Activated naive CD4-positive, alpha-beta T cell treated with anti-CD3 and anti-CD28 coated beads, Interleukin-2, amount 10 ng/mL, durations not matched to agents 7 days and 5 days (primary cell): ENCODE measurements around the gene METRN.
"Not testable (repeated sequence)": the region's sequence is repeated elsewhere in the genome, so short reads cannot be mapped to it uniquely, and the experiment has no call there.

ENCODE experiments used
- CTCF ChIA-PET: fragments of 350-600 bp; sonication (Branson Sonifier 250); formaldehyde crosslinking; loops from one replicate; lab custom pipeline; 2021; ENCODE audit warnings: antibody characterized with exemption; lab: Charles Lee
- DNase-seq: peaks from one replicate; pipeline ENCODE4 v3.0.0-alpha.2; 2020
- H3K27ac Mint-ChIP-seq: one replicate; pipeline ENCODE4 v1.8.0; 2021; ENCODE audit warnings: mild to moderate bottlenecking, moderate library complexity, mixed read lengths
- H3K27me3 Mint-ChIP-seq: one replicate; pipeline ENCODE4 v1.8.0; 2021; ENCODE audit warnings: mild to moderate bottlenecking, mixed read lengths
- H3K36me3 Mint-ChIP-seq: one replicate; pipeline ENCODE4 v1.8.0; 2021; ENCODE audit warnings: mixed read lengths
- H3K4me1 Mint-ChIP-seq: one replicate; pipeline ENCODE4 v1.8.0; 2021; ENCODE audit warnings: mixed read lengths
- H3K4me3 Mint-ChIP-seq: one replicate; pipeline ENCODE4 v1.8.0; 2021; ENCODE audit warnings: mild to moderate bottlenecking, moderate library complexity, mixed read lengths
- H3K9me3 Mint-ChIP-seq: one replicate; pipeline ENCODE4 v1.8.0; 2021; ENCODE audit warnings: mixed read lengths

METRN gene

GRCh38 chr16:681746-682427 is 33.0 kb upstream of the METRN start:
- peaks cover 38% of the 10 kb centered on the region for H3K4me1 Mint-ChIP-seq
- H3K27me3 Mint-ChIP-seq, result peaks cover 10% of the 10 kb centered on the region
- peaks cover 21% of the 10 kb centered on the region for H3K36me3 Mint-ChIP-seq
- H3K4me3 Mint-ChIP-seq, result peak overlapping the region; percentile 81
- H3K9me3 Mint-ChIP-seq, result no peaks in the 10 kb centered on the region
- CTCF ChIA-PET, result interaction anchor here (1.7 kb wide), 1 partner anchor 14 kb away, joined by 6 read pairs; the partner anchor contains the start of gene RHOT2
- no peak for DNase-seq
- H3K27ac Mint-ChIP-seq, result no peak overlapping the region

- peaks cover 22% of the 10 kb centered on the region for H3K36me3 Mint-ChIP-seq
- H3K27me3 Mint-ChIP-seq, result peaks cover 4% of the 10 kb centered on the region
- CTCF ChIA-PET, result no interaction called here
- DNase-seq, result no peak
- no peaks in the 10 kb centered on the region for H3K9me3 Mint-ChIP-seq
- peaks cover 36% of the 10 kb centered on the region for H3K4me1 Mint-ChIP-seq
- H3K27ac Mint-ChIP-seq, result peak overlapping the region; percentile 67
- H3K4me3 Mint-ChIP-seq, result peak overlapping the region; percentile 74
Measured at GRCh38 chr16:682493-683395, 32.2 kb upstream of the METRN start.

GRCh38 chr16:683396-684070 is 31.4 kb upstream of the METRN start:
- peaks cover 4% of the 10 kb centered on the region for H3K27me3 Mint-ChIP-seq
- peaks cover 22% of the 10 kb centered on the region for H3K36me3 Mint-ChIP-seq
- no peaks in the 10 kb centered on the region for H3K9me3 Mint-ChIP-seq
- no peak for DNase-seq
- peak overlapping the region; percentile 74 for H3K4me3 Mint-ChIP-seq
- CTCF ChIA-PET, result no interaction called here
- peak overlapping the region; percentile 67 for H3K27ac Mint-ChIP-seq
- peaks cover 36% of the 10 kb centered on the region for H3K4me1 Mint-ChIP-seq

GRCh38 chr16:684071-684794 is 30.7 kb upstream of the METRN start, which contains the start of gene JMJD8:
JMJD8 (minus strand) TSS chr16:684334; CDS start chr16:684319, 15 bp downstream.
- H3K9me3 Mint-ChIP-seq, result no peaks in the 10 kb centered on the region
- peaks cover 22% of the 10 kb centered on the region for H3K36me3 Mint-ChIP-seq
- H3K4me3 Mint-ChIP-seq, result peak within 1 kb of the TSS; percentile 74
- peaks cover 38% of the 10 kb centered on the region for H3K4me1 Mint-ChIP-seq
- peak; percentile 98 for DNase-seq
- H3K27ac Mint-ChIP-seq, result peak within 1 kb of the TSS; percentile 68
- H3K27me3 Mint-ChIP-seq, result no peaks in the 10 kb centered on the region
- CTCF ChIA-PET, result no interaction called here

GRCh38 chr16:684961-685696 is 29.8 kb upstream of the METRN start:
- Mint-ChIP-seq H3K9me3 (no peaks in the 10 kb centered on the region), H3K4me3 (no peak overlapping the region), H3K36me3 (peaks cover 22% of the 10 kb centered on the region), H3K27me3 (no peaks in the 10 kb centered on the region), H3K27ac (peak overlapping the region; percentile 33), H3K4me1 (peaks cover 40% of the 10 kb centered on the region)
- CTCF ChIA-PET, result no interaction called here
- no peak for DNase-seq

GRCh38 chr16:685967-686366 is 29.0 kb upstream of the METRN start:
- CTCF ChIA-PET, result no interaction called here
- no peaks in the 10 kb centered on the region for H3K9me3 Mint-ChIP-seq
- H3K4me1 Mint-ChIP-seq, result peaks cover 45% of the 10 kb centered on the region
- H3K36me3 Mint-ChIP-seq, result peaks cover 21% of the 10 kb centered on the region
- no peaks in the 10 kb centered on the region for H3K27me3 Mint-ChIP-seq
- H3K4me3 Mint-ChIP-seq, result peak overlapping the region; percentile 21
- DNase-seq, result no peak
- H3K27ac Mint-ChIP-seq, result peak overlapping the region; percentile 28

GRCh38 chr16:686459-687260 is 28.3 kb upstream of the METRN start:
- Mint-ChIP-seq H3K4me3 (peak overlapping the region; percentile 21), H3K36me3 (peaks cover 17% of the 10 kb centered on the region), H3K4me1 (peaks cover 43% of the 10 kb centered on the region)

GRCh38 chr16:687499-687898 is 27.4 kb upstream of the METRN start:
- no peak for DNase-seq
- Mint-ChIP-seq H3K4me1 (peaks cover 38% of the 10 kb centered on the region), H3K27ac (no peak overlapping the region), H3K27me3 (peaks cover under 1% of the 10 kb centered on the region), H3K4me3 (peak overlapping the region; percentile 23), H3K9me3 (no peaks in the 10 kb centered on the region), H3K36me3 (peaks cover 10% of the 10 kb centered on the region)
- CTCF ChIA-PET, result interaction anchor here (1.0 kb wide), 1 partner anchor 19 kb away, joined by 5 read pairs; the partner anchor contains the start of gene RHOT2

More at GRCh38 chr16:686459-687260, 28.3 kb upstream of the METRN start:
- DNase-seq, result no peak
- no peaks in the 10 kb centered on the region for H3K9me3 Mint-ChIP-seq
- H3K27ac Mint-ChIP-seq, result no peak overlapping the region
- no peaks in the 10 kb centered on the region for H3K27me3 Mint-ChIP-seq
- CTCF ChIA-PET, result no interaction called here

- H3K27ac Mint-ChIP-seq, result peak overlapping the region; percentile 88
- DNase-seq, result no peak
- H3K4me1 Mint-ChIP-seq, result peaks cover 32% of the 10 kb centered on the region
- peak overlapping the region; percentile 86 for H3K4me3 Mint-ChIP-seq
- H3K9me3 Mint-ChIP-seq, result no peaks in the 10 kb centered on the region
- CTCF ChIA-PET, result no interaction called here
- peaks cover 7% of the 10 kb centered on the region for H3K36me3 Mint-ChIP-seq
- peaks cover 18% of the 10 kb centered on the region for H3K27me3 Mint-ChIP-seq
Measured at GRCh38 chr16:689175-689897, 25.6 kb upstream of the METRN start.

- H3K36me3 Mint-ChIP-seq, DNase-seq, CTCF ChIA-PET, H3K9me3 Mint-ChIP-seq: not testable (repeated sequence)
- Mint-ChIP-seq H3K27ac (peak overlapping the region; percentile 88), H3K27me3 (peaks cover 37% of the 10 kb centered on the region), H3K4me3 (peak overlapping the region; percentile 86), H3K4me1 (peaks cover 36% of the 10 kb centered on the region)
Measured at GRCh38 chr16:691242-691641, 23.7 kb upstream of the METRN start.

- Mint-ChIP-seq H3K4me1 (peaks cover 47% of the 10 kb centered on the region), H3K27me3 (peaks cover 41% of the 10 kb centered on the region), H3K4me3 (no peak overlapping the region), H3K27ac (no peak overlapping the region), H3K9me3 (no peaks in the 10 kb centered on the region), H3K36me3 (no peaks in the 10 kb centered on the region)
- CTCF ChIA-PET, result no interaction called here
- DNase-seq, result no peak
Measured at GRCh38 chr16:692356-693108, 22.4 kb upstream of the METRN start.
